H1 (cell line): Measurements from ENCODE around the gene TTC23.

Experiments used
- CEBPB ChIP-seq: IDR thresholded peaks from 2 replicates; pipeline ENCODE4 v1.6.1; 2012; ENCODE audit warnings: low read depth, low read length
- CHD2 ChIP-seq: IDR thresholded peaks from 2 replicates; pipeline ENCODE4 v1.6.1; 2012; ENCODE audit warnings: low read length, improper control_type of control experiment
- CTCF ChIP-seq, 3 experiments: IDR thresholded peaks; 1 replicate in 2 of 3; 2 replicates in 1 of 3; pipeline versions ENCODE4 v1.5.1 to v1.6.1; 2011; ENCODE audit warnings: low read length in 3 of 3, mild to moderate bottlenecking in 3 of 3, inconsistent platforms in 2 of 3, low read depth in 1 of 3, moderate library complexity in 1 of 3; ENCODE audit not compliant: insufficient read depth in 1 of 3; ENCODE audit errors: control extremely low read depth in 1 of 3
- EZH2 ChIP-seq: fragments of 200-600 bp; sonication (generic); IDR thresholded peaks from 2 replicates; pipeline ENCODE4 v1.7.1; 2012; ENCODE audit warnings: low read depth, mild to moderate bottlenecking, moderate library complexity, low read length, inconsistent platforms; ENCODE audit not compliant: severe bottlenecking
- GABPA ChIP-seq: IDR thresholded peaks from 2 replicates; pipeline ENCODE4 v1.6.1; 2011; ENCODE audit warnings: mild to moderate bottlenecking, low read length, moderate library complexity, borderline replicate concordance; ENCODE audit not compliant: insufficient read depth
- JUN ChIP-seq: IDR thresholded peaks from 2 replicates; pipeline ENCODE4 v1.6.1; 2011; ENCODE audit warnings: low read depth, mild to moderate bottlenecking, improper control_type of control experiment, low read length
- JUND ChIP-seq: IDR thresholded peaks from 2 replicates; pipeline ENCODE4 v1.6.1; 2011; ENCODE audit warnings: mild to moderate bottlenecking, improper control_type of control experiment, low read length
- SIN3A ChIP-seq, 2 experiments: IDR thresholded peaks in 1 of 2; conservative IDR thresholded peaks in 1 of 2; 2 replicates each; pipeline ENCODE4 v1.6.1; 2011 to 2012; ENCODE audit warnings: low read length in 2 of 2, improper control_type of control experiment in 1 of 2, low read depth in 1 of 2, mild to moderate bottlenecking in 1 of 2
- TCF12 ChIP-seq: IDR thresholded peaks from 2 replicates; pipeline ENCODE4 v1.6.1; 2011; ENCODE audit warnings: low read depth, mild to moderate bottlenecking, low read length
- YY1 ChIP-seq: IDR thresholded peaks from 2 replicates; pipeline ENCODE4 v1.6.1; 2011; ENCODE audit warnings: low read depth, mild to moderate bottlenecking, low read length

GRCh38 chr15:99202176-99202552 is 47.2 kb downstream of the TTC23 start:
- TF ChIP-seq JUND (no peak), GABPA (no peak), EZH2 (no peak), CTCF (IDR thresholded peaks at IDR 0.05; ENCODE audit: control extremely low read depth in 1 of 3, insufficient read depth in 1 of 3, low read depth in 1 of 3, low read length in 3 of 3) (no peak), CEBPB (no peak), SIN3A (conservative IDR thresholded peaks at IDR 0.05 in 1 of 2, IDR thresholded peaks at IDR 0.05 in 1 of 2; ENCODE audit: low read depth in 1 of 2, low read length in 2 of 2) (no peak), YY1 (no peak), TCF12 (no peak), JUN (no peak), CHD2 (no peak)
